MM.1S (cell line): ENCODE measurements around the gene EIF4E1B.

Source experiments
- EZH2 ChIP-seq: fragments of 300-600 bp; sonication (generic); optimal IDR thresholded peaks from 2 replicates; pipeline ENCODE3; 2017; ENCODE audit warnings: low read depth, mild to moderate bottlenecking, antibody characterized with exemption, low read length, mixed read lengths
- TF ChIP-seq, protein P1 (sequence below): fragments of 300-600 bp; sonication (generic); IDR thresholded peaks from 2 replicates; pipeline ENCODE4 v1.5.1; 2016; ENCODE audit warnings: antibody characterized with exemption, low read length, mixed read lengths

DNA sequence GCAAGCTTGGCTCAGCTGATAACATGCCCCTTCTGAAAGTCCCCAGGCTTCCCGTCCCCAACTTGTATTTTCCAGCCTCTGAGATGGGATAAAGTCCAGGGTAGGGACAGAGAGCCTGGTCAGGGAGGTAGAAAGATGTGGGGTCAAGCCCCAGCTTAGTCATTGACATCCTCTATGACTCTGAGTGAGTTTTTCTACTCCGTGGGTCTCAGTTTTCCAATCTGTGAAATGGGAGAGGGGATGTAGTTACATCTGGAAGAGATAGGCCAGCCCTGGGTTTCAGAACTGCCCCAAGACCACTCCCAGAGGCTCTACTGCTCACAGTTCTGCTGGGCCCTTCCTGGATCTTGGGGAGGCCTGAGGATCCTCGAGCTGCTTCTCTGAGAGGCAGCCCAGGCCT lies 23.6 kb upstream of the EIF4E1B start:
- TF ChIP-seq EZH2: no peak
- TF ChIP-seq, protein P1, sequence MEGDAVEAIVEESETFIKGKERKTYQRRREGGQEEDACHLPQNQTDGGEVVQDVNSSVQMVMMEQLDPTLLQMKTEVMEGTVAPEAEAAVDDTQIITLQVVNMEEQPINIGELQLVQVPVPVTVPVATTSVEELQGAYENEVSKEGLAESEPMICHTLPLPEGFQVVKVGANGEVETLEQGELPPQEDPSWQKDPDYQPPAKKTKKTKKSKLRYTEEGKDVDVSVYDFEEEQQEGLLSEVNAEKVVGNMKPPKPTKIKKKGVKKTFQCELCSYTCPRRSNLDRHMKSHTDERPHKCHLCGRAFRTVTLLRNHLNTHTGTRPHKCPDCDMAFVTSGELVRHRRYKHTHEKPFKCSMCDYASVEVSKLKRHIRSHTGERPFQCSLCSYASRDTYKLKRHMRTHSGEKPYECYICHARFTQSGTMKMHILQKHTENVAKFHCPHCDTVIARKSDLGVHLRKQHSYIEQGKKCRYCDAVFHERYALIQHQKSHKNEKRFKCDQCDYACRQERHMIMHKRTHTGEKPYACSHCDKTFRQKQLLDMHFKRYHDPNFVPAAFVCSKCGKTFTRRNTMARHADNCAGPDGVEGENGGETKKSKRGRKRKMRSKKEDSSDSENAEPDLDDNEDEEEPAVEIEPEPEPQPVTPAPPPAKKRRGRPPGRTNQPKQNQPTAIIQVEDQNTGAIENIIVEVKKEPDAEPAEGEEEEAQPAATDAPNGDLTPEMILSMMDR: no peak
